Activated CD8-positive, alpha-beta memory T cell treated with anti-CD3 and anti-CD28 coated beads, Interleukin-2, amount 50 U/mL, for 1 hour (primary cell): Measurements from ENCODE around the gene LGALS3BP.
"Not testable (repeated sequence)": the region's sequence is repeated elsewhere in the genome, so short reads cannot be mapped to it uniquely, and the experiment has no call there.

Source experiments
- DNase-seq: peaks from one replicate; pipeline ENCODE4 v3.0.0-alpha.2; 2020; ENCODE audit errors: extremely low read depth

Gene LGALS3BP, protein sequence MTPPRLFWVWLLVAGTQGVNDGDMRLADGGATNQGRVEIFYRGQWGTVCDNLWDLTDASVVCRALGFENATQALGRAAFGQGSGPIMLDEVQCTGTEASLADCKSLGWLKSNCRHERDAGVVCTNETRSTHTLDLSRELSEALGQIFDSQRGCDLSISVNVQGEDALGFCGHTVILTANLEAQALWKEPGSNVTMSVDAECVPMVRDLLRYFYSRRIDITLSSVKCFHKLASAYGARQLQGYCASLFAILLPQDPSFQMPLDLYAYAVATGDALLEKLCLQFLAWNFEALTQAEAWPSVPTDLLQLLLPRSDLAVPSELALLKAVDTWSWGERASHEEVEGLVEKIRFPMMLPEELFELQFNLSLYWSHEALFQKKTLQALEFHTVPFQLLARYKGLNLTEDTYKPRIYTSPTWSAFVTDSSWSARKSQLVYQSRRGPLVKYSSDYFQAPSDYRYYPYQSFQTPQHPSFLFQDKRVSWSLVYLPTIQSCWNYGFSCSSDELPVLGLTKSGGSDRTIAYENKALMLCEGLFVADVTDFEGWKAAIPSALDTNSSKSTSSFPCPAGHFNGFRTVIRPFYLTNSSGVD

DNA sequence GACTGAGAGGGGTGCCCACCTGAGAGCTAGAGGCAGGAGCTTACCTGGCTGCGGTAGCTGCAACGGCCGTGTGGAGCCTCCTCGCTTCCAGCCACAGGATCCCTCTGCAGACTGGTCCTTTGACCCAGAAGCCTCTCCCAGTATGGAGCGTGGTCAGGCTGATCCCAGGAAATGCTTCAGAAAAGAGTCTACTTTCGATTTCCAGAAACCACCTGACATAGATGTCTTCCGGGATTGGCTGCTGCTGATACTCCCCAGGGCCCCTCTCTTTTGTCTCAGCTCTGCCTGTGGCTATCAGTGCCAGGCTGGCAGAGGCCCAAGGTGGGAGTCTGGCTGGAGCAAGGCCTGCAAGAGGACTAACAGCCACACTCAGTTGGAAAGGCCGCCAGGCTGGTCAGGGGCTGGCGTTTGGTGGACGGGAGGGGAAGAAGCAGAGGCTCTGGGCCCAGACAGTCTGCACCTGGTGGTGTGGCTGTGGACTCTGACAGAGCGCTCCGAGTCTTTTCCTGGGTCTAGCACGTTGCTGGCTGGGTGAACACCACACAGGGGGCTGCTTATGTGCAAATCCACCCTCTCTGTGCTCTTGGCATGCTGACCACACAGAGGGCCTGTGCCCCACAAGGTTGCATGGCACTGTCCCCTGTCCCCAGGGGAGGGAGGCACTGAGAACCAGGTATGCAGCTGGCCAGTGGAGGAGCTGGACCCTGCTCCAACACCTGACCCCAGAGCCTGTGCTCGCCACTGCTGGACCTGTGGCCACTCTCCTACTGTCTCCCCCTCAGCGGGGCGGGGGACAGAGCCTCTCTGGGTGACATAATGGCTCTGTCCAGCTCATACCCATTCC, at the start of gene LGALS3BP:
Gene LGALS3BP (minus strand): TSS at position 144 of the 844 bp plus-strand sequence. CDS start 2,732 bp downstream, outside the sequence.
- no peak for DNase-seq

DNA sequence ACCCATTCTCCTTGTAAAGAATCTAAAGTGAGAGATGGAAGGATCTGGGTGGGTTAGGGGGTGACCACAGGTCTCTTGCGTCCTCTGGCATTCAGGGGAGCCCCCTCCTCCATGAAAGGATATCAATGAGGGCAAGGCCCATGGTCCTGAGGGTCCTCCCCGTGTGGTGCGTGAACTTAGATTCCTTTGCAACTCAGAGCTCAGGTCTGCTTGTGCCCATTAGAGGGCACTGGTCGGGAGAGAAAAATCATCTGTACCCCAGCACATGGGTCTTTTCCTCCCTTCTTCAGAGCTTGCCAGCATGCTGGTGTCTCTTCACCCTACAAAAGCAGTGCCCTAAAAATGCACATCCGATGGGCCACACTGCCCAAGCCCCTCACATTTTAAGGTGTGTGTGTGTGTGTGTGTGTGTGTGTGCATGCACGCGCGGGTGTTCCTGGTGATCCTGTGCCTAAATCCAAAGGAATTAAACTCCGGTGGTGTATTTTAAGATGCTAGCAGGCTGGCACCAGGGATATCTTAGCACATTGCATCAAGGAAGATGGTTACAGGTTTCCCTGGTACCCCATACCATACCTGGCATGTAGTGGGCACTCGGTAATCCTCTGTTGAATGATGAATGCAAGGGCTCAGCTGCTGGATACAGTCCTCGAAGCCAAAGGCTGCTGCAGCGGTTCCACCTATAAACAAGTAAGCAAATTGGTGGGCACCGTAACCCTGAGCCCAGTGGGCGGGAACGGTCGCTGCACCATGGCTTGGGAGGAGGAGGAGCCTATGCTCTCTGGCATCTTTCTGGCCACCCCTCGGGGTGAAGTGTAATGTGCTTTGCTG, 49.0 kb upstream of the LGALS3BP start:
- DNase-seq: no peak

DNA sequence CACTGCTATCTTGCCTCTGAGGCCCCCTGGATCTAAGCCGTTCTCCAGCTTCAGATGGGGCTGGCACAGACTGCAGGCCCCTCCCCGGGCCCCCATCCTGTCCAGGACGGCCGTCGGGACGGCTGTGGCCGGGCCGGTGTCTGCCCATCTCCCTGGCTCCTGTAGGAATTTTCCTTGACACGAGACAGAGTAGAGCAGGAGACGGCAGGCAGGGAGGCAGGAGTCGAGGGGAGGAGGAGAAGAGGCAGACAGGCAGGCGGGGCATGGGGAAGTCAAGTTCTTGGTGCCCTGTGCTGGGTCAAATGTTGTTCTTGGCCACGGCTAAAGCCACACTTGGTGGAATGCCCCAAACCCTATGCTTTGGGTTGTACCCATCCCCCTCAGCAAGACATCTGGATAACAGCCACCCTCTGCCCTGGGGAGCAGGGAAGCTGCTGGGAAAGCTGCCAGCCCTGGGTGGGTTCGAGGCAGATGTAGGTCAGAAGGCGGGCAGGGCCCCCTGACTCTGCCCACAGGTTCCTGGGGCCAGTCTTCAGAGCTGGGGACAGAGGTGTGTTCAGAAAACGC, 48.3 kb upstream of the LGALS3BP start:
- DNase-seq: no peak

DNA sequence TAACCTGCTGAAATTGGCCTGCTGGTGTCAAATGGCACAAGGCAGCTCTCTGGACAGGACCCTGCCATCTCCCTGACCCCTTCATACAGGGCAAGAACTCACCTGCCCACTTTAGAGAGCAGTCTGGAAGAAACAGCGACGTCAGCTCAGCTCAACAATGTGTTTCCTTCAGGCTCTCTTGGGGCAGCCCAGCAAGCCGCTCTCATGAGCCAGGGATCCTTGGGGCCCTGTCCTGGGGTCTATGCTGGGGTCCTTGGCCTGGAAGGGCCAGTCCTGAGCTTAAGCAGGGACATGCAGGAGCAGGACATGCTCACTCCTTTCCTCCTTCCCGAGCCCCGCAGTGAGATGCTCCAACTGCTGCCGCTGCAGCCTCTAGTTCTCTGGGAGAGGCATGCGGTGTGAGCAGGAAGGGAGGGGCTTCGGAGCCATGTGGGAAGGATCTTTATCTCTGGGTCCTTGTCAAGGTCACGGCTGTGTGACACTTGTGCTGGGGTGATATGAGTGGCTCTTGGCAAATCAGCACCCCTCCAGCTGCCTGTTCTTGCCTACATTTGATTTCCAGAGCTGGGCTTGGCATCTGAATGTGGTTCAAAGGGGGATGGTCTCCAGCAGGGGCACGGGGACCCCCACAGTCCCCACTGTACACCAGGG, 47.7 kb upstream of the LGALS3BP start:
- DNase-seq: no peak

DNA sequence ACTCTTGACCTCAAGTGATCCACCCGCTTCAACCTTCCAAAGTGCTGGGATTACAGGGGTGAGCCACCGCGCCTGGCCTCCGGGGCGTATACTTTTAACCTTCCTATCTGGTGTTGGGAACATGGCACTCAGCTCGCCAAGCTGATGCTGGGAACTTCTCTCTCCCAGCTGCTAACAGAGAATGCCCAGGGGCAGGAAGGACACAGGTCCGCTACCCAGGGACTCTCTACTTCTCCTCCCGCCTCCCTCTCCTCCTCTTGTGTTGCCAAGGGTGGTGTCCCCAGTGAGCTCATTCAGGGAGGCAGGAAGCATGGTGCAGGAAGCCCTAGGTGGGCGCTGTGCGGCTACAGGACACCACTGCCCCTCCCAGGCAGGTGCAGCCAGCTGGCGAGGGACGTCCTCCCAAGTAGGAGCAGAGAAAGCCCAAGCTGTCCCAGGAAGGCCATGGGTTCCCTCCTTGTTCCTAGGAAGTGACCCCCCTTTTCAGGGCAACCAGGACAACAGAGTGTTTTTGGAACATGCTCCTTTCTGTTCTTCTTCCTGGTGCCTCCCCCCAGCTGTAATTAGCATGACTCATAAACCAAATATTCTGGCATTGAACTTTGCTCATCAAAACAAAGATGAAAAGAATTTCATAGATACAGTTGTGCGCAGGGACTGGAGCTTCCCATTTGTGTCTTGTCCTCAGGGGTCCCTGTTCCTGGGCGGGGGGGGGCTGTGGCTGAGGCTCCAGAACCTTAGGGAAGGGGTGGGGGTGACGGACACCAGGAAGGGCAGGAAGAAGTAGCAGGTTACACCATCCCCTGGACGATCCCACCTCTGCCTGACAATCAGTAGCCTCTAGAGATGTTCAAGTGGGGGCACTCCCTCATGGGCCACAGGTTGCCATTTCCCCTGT, 46.9 kb upstream of the LGALS3BP start:
- DNase-seq: no peak

DNA sequence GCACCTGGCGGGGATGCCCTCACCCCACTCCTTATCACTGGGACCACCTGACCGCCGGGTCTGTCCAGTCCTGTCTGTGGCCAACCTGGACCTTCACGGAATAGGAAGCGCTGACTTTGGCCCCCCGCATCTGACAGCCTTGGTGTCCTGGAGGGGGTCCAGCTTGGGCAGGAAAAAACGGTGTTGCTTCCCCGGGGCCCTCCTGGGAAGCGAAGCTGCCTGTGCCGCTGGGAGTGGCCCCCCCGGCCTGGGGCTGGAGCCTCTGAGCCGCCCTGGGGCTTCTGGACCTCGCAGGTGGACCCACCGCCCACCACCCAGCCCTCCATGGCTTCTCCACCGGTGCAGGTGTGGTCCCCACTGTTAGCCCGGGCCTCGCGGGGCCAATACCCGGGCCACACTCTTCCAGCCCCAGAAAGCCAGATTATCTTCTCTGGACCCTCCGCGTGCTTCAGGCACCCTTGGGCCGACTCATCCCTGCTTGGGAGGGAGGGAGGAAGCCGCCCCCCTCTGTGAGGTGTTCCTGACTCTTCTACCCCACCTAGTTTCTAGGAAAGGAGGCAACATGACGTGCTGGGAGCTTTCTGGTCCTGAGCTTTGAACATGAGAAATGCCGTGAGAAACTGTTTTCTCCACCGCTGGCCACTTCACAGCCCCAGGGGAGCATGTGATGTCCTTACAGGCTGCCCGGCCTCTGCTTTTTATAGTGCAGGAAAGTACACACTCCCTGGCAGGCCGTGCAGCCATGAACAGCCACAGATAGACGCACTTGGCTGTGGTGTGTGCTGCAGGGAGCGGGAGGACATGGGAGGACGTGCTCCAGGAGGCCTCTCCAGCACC, 45.4 kb upstream of the LGALS3BP start:
- no peak for DNase-seq

DNA sequence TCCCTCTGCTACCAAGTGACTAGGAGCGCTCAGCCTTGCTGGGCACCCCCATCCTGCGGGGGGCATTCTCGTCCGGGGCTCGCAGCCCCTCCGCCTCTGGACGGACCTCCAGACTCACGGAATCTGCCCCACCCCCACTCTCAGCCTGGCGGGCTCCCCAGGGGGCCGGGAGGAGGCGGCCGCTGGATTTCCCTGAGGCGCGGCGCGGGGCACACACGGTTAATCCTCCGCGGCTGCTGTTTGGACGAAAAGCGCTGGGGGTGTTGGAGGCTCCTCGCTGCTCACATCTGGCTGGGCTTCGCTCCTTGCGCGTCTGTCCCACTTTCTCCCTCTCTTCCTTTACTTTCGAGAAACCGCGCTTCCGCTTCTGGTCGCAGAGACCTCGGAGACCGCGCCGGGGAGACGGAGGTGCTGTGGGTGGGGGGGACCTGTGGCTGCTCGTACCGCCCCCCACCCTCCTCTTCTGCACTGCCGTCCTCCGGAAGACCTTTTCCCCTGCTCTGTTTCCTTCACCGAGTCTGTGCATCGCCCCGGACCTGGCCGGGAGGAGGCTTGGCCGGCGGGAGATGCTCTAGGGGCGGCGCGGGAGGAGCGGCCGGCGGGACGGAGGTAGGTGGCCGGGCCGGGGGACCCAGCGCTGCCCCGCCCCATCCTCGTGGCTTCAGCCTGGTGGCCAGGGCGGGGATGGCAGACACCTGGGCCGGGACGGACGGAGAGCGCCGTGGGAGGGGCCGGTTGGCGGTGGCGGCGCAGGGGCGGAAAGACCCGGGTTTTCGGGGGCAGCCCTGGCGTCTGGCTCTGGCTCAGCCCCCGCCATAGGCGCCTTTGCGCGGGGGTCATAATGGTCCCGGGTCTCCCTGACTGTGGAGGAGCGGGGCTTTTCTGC, 44.4 kb upstream of the LGALS3BP start, which contains the start of gene C1QTNF1:
Gene C1QTNF1 (plus strand): TSS at position 284 of the 886 bp plus-strand sequence. CDS start 19,800 bp downstream, outside the sequence.
- no peak for DNase-seq

DNA sequence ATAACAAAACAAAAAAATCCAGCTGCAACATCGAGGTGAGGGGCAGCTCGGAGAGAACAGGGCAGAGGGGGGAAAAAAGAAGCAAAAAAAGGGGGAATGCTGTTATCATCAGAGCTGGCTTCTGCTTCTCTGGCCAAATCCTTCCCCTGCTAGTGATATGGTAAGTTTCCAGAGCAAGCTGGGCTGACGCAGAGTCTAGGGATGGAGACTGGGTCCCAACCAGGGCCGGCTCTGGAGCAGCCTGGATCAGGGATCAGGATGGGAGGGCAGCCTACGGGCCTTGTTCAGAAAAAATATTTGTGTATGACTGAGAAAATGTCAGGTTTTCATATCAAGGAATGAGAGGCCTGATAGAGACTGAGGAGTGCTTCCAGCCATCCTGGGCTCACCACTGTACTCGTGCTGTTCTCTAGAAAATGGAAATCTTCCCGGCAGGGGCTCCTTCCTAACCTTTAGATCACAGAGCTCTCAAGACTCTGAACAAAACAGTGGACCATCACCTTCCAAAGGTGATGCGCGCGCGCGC, 43.5 kb upstream of the LGALS3BP start:
- DNase-seq: no peak

DNA sequence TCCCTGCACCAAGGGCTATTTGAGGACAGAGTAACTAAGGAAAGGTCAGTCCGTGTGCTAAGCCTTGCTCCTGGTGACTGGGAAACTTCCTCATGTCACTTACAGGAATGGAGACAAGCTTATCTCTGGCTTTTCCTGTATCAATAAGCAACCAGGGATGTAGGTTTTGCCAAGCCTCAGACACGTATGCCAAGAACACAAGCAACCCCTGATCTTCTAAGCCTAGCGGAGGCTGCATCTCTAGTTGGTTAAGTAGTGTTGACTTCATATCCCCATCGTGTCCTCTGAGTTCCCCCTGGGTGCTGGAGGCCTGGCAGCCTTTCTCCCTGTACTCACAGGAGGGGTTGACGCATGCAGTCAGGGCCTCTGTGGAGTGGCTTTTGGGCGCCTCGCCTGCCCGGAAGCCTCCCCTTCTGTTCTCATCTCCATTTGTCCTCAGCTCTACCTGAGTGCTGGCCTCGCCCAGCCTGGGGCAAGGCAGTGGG, 42.8 kb upstream of the LGALS3BP start:
- DNase-seq: no peak

DNA sequence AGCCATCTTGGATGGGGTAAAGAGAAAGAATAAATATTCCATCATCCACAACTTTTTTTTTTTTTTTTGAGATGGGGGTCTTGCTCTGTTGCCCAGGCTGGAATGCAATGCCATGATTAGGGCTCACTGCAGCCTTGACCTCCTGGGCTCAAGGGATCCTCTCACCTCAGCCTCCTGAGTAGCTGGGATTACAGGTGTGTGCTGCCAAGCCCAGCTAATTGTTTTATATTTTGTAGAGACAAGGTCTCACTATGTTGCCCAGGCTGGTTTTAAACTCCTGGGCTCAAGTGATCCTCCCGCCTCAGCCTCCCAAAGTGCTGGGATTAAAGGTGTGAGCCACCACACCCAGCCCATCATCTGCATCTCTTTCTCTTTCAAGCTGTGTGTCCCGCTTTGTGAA, 42.2 kb upstream of the LGALS3BP start:
- not testable (repeated sequence) for DNase-seq

DNA sequence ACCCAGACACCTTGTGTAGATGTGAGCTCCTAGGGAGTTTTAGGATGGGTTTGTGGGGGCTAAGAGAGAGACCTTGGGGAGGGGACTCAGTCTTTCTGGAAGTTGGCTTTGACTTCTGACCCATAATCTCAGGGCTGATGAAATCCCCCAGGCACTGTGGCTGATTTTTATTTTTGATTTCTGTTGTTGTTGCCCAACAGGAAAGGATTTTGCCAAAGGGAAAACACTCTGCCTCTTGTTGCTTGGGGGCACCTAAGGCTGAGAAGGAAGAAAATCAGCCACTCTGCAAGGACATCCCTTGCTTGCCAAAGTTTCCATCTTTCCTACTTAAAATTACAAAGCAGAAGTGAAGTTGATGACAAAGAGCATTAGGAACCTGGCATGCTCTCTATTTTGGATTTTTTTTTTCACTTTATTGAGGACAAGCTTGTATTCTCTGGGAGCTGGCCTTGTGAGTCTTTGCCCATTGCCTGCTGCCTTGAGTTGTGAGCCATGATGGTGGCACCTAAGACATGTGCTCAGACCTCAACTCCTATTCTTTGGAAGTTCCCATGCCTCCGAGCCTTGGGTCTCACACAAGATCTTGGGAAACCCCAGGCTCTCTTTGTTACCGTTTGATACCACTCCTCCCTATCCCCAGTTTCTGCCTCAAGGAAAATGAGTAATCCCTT, 41.0 kb upstream of the LGALS3BP start:
- no peak for DNase-seq

DNA sequence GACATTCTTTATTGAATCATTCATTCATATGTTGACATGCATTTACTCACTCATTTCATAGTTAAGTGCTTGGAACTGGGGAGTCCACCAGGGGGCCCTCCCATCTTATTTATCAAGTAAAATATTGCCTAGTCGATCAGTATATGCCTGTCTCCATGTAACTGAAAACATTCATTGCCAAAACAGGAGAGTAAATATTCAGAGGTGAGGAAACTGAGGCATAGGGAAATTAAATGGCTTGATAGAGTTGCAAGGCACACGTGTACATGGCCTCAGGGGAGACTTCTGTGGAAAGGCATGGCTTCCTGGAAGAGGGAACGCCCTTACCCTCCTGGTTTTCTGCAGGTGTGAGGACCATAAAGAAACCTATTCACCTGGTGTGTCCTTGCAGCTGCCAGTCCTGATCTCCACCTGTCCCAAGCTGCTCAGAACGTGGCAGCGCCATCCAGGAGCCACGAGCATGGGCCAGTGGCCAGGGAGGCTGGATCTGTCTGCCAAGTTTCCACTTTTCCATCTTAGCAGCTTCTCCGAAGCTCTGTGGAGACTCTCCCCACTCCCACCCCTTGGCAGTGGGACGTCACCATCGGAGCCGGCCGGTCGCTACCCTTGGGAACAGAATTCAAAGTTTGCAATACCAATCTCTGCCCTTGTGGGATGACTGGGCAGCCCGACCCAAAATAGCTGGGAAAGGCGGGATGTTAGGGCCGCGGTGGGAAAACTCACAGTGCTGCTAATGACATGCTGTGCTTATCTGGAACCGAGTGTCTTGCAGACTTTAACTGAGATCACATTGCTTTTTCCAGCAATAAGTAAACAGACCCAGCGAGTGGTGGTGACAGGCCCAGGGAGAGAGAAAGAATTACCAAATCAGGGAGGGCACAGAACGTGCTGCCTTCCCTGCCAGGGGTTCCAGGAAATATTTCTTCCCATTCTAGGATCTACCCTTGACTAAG, 40.2 kb upstream of the LGALS3BP start:
- DNase-seq: no peak

DNA sequence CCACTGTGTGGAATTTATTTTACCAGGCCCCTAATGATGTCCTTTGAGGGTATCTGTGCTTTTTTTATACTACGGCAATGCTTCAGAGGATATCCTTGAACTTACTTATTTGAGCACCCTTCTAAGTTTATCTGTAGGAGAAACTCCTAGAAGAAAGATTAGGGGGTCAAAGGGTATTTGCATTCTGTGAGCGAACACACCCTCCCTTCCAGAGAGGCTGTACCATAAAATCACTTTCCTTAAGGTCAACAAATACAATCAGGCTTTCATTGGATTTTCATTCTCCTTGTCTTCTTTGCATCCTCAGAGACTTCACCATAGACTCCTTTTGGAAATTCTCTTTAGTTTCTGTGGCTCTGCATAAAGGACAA, 39.5 kb upstream of the LGALS3BP start:
- no peak for DNase-seq

DNA sequence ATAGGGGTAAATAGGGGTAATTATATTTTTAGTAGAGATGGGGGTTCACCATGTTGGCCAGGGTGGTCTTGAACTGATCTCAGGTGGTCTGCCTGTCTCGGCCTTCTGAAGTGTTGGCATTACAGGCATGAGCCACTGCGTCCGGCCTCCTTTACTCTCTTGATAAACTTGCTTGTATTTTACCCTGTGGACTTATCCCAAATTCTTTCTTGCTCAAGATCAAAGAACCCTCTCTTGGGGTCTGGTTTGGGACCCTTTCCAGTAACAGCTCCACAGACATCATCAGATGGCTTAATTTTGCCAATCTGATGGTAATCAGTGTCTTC, 38.6 kb upstream of the LGALS3BP start:
- DNase-seq: no peak

DNA sequence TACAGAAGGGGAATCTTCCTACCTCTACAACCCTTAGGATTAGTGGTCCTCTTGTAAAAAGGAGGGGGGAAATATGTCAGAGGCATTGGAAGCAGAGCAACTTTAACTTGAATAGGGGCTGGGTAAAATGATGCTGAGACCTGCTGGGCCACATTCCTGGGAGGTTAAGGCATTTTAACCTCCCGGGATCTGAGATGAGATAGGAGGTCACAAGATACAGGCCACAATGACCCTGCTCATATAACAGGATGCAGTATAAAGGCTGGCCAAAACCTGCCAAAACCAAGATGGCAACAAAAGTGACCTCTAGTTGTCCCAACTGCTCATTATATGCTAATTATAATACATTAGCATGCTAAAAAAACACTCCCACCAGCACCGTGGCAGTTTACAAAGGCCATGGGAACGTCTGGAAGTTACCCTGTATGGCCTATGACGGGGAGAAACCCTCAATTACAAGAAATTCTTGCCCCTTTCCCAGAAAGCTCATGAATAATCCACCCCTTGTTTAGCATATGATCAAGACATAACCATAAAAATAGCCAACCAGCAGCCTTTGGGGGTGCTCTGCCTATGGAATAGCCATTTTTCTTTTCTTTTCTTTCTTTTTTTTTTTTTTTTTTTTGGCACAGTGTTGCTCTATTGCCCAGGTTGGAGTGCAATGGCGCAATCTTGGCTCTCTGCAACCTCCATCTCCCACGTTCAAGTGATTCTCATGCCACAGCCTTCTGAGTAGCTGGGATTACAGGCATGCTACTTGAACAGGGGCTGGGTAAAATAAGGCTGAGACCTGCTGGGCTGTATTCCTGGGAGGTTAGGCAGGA, 38.0 kb upstream of the LGALS3BP start:
- DNase-seq: no peak
